Activated naive CD8-positive, alpha-beta T cell treated with anti-CD3 and anti-CD28 coated beads, Interleukin-2, amount 10 ng/mL, durations not matched to agents 7 days and 5 days (primary cell): ENCODE results near the gene DMRT2. TPM values are rescaled to one million over a fixed set of nuclear protein-coding genes. Genes with fewer than 3 reads are reported as not detected.

Experiments used
- ATAC-seq: fragments of 150-1000 bp; cut with Tn5 transposase; one replicate; pipeline ENCODE4 v1.10.0; 2021; ENCODE audit warnings: low read depth, moderate library complexity
- POLR2A ChIA-PET: fragments of 350-600 bp; sonication (Branson Sonifier 250); formaldehyde crosslinking; loops from one replicate; lab custom pipeline; 2021; ENCODE audit warnings: antibody characterized with exemption; lab: Charles Lee
- DNase-seq: peaks from one replicate; pipeline ENCODE4 v3.0.0; 2021
- H3K27ac Mint-ChIP-seq: one replicate; pipeline ENCODE4 v1.8.0; 2022; ENCODE audit warnings: mild to moderate bottlenecking, mixed read lengths
- H3K27me3 Mint-ChIP-seq: one replicate; pipeline ENCODE4 v1.8.0; 2022; ENCODE audit warnings: mild to moderate bottlenecking, moderate library complexity, mixed read lengths
- H3K36me3 Mint-ChIP-seq: one replicate; pipeline ENCODE4 v1.8.0; 2021; ENCODE audit warnings: mild to moderate bottlenecking, mixed read lengths
- H3K4me1 Mint-ChIP-seq: one replicate; pipeline ENCODE4 v1.8.0; 2021; ENCODE audit warnings: mixed read lengths
- H3K4me3 Mint-ChIP-seq: one replicate; pipeline ENCODE4 v1.8.0; 2022; ENCODE audit warnings: mild to moderate bottlenecking, moderate library complexity, mixed read lengths
- H3K9me3 Mint-ChIP-seq: one replicate; pipeline ENCODE4 v1.8.0; 2021; ENCODE audit warnings: mixed read lengths
- total RNA-seq, 2 experiments: library from RNA; stranded (reverse); gene quantifications; one replicate each; pipeline ENCODE4 v1.2.3, GENCODE V29; 2021

Gene DMRT2
- total RNA-seq, 2 experiments from 2014 or later = not detected

DNA sequence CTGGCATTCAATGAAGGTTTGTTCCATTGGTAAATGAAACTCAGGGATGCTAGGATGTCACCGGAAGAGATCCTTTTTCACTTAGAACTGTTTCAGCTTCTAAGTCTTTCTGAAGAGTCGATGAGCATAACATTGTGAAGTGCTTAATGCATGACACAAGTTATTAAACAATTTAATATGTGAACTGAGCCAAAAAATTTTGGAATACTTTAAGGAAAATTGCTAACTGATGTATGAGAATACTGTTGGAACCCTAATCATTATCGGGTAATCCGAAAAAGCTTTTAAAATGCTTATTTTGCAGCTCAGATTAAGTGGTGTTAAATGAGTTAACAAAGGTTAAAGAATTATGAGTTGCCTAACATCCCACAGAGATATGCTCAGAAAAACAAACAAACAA, 34.9 kb downstream of the DMRT2 start:
- Mint-ChIP-seq H3K27ac (no peak overlapping the region), H3K9me3 (no peaks in the 10 kb centered on the region)
- no peak for DNase-seq

DNA sequence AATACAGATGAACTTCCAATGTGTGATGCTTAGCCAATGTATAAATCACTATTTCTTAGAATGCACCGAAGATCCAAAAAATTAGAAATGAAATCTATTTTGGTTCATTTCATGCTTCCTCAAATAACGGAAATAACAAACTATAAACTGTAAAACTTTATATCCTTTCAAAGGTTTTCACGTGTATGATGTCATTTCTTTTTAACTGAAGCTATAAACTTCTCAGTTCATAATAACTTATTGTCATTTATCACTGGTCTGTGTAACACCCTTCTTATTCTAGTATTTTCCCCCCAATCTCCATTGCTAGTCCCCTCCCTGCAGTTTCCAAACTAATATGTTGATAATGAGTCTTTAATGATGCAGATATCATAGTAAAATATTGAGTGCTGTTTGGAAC, 36.4 kb downstream of the DMRT2 start:
- ATAC-seq (no peak), DNase-seq (no peak)
- Mint-ChIP-seq H3K9me3 (no peaks in the 10 kb centered on the region), H3K27me3 (peaks cover 15% of the 10 kb centered on the region), H3K4me1 (peaks cover 2% of the 10 kb centered on the region), H3K27ac (no peak overlapping the region), H3K36me3 (no peaks in the 10 kb centered on the region), H3K4me3 (no peak overlapping the region)
- POLR2A ChIA-PET = no interaction called here

More for the DNA sequence above, 34.9 kb downstream of the DMRT2 start:
- POLR2A ChIA-PET = no interaction called here
- Mint-ChIP-seq H3K4me3 (no peak overlapping the region), H3K36me3 (no peaks in the 10 kb centered on the region), H3K27me3 (peaks cover 15% of the 10 kb centered on the region), H3K4me1 (peaks cover 2% of the 10 kb centered on the region)
- no peak for ATAC-seq

GRCh38 chr9:1087120-1087881, 37.1 kb downstream of the DMRT2 start:
- POLR2A ChIA-PET = no interaction called here
- no peak overlapping the region for H3K4me3 Mint-ChIP-seq

GRCh38 chr9:1094749-1095148, 44.6 kb downstream of the DMRT2 start:
- Mint-ChIP-seq H3K4me1 (no peaks in the 10 kb centered on the region), H3K27ac (no peak overlapping the region), H3K4me3 (no peak overlapping the region), H3K27me3 (peaks cover 2% of the 10 kb centered on the region), H3K9me3 (no peaks in the 10 kb centered on the region), H3K36me3 (no peaks in the 10 kb centered on the region)
- DNase-seq (no peak), ATAC-seq (no peak)
- POLR2A ChIA-PET = no interaction called here

More at GRCh38 chr9:1087120-1087881, 37.1 kb downstream of the DMRT2 start:
- H3K27me3 Mint-ChIP-seq = peaks cover 15% of the 10 kb centered on the region
- H3K4me1 Mint-ChIP-seq = peaks cover 2% of the 10 kb centered on the region
- no peaks in the 10 kb centered on the region for H3K9me3 Mint-ChIP-seq
- no peak overlapping the region for H3K27ac Mint-ChIP-seq
- no peak for ATAC-seq
- no peaks in the 10 kb centered on the region for H3K36me3 Mint-ChIP-seq
- no peak for DNase-seq

DNA sequence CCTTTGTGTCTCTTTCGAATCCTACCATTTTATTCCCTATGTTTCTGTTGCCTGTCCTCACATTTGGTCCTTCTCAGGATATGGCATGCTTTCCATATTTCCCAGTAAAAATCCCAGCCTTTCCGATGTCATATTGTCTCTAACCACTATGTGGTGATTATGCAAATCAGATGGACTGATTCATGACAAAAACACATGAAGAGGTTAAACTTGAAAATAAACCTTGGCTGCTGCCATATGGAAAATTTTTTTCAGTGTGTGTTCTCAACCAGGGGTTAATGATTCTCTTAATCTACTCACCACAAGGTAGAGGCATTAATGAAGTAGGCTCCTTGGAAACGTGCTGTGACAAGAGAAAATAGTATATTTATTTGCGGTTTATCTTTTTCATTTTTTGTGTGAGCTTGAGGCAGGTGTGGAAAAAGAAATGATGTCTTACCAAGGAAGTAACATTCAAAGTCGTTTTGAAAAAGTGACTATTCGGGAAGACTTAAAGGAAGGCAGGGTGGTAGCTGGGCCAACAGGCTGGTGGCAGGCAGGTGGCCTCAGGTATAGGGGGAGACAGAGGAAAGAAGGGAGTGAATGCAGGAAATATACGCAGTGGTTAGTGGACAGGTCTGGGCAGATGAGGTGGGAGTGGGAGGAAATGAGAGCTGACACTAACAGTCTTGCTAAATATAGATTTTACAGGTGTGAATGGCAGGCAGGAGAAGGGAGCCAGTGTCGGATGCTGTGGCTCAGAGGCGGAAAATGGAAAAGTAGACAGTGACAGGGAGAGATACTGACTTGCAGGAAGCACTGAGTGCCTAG, 46.2 kb downstream of the DMRT2 start:
- H3K36me3 Mint-ChIP-seq = no peaks in the 10 kb centered on the region

GRCh38 chr9:1098551-1098950, 48.4 kb downstream of the DMRT2 start:
- ATAC-seq = no peak
- no peaks in the 10 kb centered on the region for H3K4me1 Mint-ChIP-seq
- H3K36me3 Mint-ChIP-seq = no peaks in the 10 kb centered on the region

More for the DNA sequence above, 46.2 kb downstream of the DMRT2 start:
- H3K4me1 Mint-ChIP-seq = no peaks in the 10 kb centered on the region
- POLR2A ChIA-PET = no interaction called here
- ATAC-seq (no peak), DNase-seq (no peak)
- no peaks in the 10 kb centered on the region for H3K9me3 Mint-ChIP-seq
- H3K27me3 Mint-ChIP-seq = peaks cover 6% of the 10 kb centered on the region
- H3K27ac Mint-ChIP-seq = no peak overlapping the region
- H3K4me3 Mint-ChIP-seq = no peak overlapping the region

DNA sequence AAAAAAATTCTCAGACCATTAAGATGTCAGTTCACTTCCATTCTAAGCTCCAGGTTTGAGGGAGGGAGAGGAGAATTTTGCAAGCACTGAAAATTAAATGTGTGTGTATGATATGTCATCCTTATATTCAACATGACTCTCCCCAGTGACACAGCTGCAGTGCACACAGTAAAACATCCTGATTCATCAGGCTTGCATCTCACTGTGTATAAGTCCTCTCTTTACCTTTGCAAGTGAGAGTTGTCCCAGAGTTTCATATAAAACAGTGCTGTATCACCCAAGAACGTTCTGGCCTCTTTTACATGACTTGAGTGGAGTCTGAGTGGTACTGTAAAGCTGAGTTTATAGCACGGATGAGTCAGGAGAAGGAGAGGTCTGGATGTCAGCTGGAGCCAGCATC, 50.0 kb downstream of the DMRT2 start:
- H3K4me1 Mint-ChIP-seq = no peaks in the 10 kb centered on the region
- DNase-seq = no peak
- no peak overlapping the region for H3K4me3 Mint-ChIP-seq
- no peaks in the 10 kb centered on the region for H3K9me3 Mint-ChIP-seq
- POLR2A ChIA-PET = no interaction called here
- H3K27ac Mint-ChIP-seq = no peak overlapping the region
- H3K36me3 Mint-ChIP-seq = no peaks in the 10 kb centered on the region
- no peak for ATAC-seq
- peaks cover 6% of the 10 kb centered on the region for H3K27me3 Mint-ChIP-seq

More at GRCh38 chr9:1098551-1098950, 48.4 kb downstream of the DMRT2 start:
- Mint-ChIP-seq H3K4me3 (no peak overlapping the region), H3K27ac (no peak overlapping the region), H3K9me3 (no peaks in the 10 kb centered on the region), H3K27me3 (peaks cover 6% of the 10 kb centered on the region)
- POLR2A ChIA-PET = no interaction called here
- DNase-seq = no peak

- ATAC-seq (no peak), DNase-seq (no peak)
- H3K36me3 Mint-ChIP-seq = no peaks in the 10 kb centered on the region
- H3K9me3 Mint-ChIP-seq = no peaks in the 10 kb centered on the region
- POLR2A ChIA-PET = no interaction called here
- no peak overlapping the region for H3K27ac Mint-ChIP-seq
- H3K4me3 Mint-ChIP-seq = no peak overlapping the region
- H3K27me3 Mint-ChIP-seq = peaks cover 6% of the 10 kb centered on the region
- H3K4me1 Mint-ChIP-seq = no peaks in the 10 kb centered on the region
These were observed 50.8 kb downstream of the DMRT2 start for GRCh38 chr9:1100945-1101344.

DNA sequence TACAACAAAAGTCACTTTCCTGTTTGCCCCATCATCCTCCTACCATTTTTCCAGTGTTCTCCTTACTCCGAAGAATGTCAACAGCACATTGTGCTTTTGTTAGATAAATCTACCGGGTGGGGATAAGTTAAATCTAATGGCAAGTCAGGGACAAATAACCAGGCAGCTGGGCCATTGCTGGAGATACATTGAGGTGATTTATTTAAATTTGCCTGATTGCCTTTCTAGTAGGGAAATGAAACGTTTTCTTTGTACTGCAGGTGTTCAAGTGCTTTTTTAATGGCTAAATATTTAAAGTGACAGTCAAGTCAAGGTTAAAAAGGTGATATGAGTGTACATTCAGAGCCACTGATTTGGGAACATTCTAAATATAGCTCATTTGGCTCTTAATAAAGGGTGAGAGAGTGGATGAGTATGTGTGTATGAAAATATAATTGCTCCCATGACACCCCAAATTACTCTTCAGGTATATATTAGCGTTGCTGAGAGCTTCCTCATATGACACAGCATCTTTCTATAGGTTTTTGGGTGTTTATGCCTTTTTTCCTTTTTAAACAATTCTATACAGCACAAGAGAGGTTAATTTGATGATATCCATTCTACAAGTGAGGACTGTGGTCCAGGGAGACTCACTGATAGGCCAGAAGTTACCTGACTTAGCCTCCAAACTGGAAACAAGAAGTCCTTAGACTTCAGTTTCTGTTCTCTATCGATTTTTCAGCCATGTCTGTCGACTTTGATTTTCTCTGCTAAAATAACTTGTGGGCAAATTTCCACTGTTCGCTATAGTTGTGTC, 51.9 kb downstream of the DMRT2 start:
- H3K9me3 Mint-ChIP-seq = no peaks in the 10 kb centered on the region
- no peak overlapping the region for H3K27ac Mint-ChIP-seq
- H3K36me3 Mint-ChIP-seq = no peaks in the 10 kb centered on the region
- DNase-seq (no peak), ATAC-seq (no peak)
- no peak overlapping the region for H3K4me3 Mint-ChIP-seq
- H3K4me1 Mint-ChIP-seq = no peaks in the 10 kb centered on the region
- POLR2A ChIA-PET = no interaction called here
- H3K27me3 Mint-ChIP-seq = peaks cover 4% of the 10 kb centered on the region

- Mint-ChIP-seq H3K36me3 (no peaks in the 10 kb centered on the region), H3K4me3 (no peak overlapping the region), H3K27ac (no peak overlapping the region), H3K27me3 (peaks cover 4% of the 10 kb centered on the region), H3K9me3 (no peaks in the 10 kb centered on the region), H3K4me1 (no peaks in the 10 kb centered on the region)
- ATAC-seq (no peak), DNase-seq (no peak)
- POLR2A ChIA-PET = no interaction called here
These were observed 52.4 kb downstream of the DMRT2 start for GRCh38 chr9:1102642-1102970.

Other genes with a start within 250 kb of the DMRT2 start
- not detected for gene DMRT1, start 208.7 kb upstream of the DMRT2 start, total RNA-seq
- not detected for gene DMRT3, start 73.7 kb upstream of the DMRT2 start, total RNA-seq